HG02588 (cell line): ENCODE data around the gene ACTN1.

ENCODE experiments used
- ATAC-seq: cut with Tn5 transposase; IDR thresholded peaks from one replicate; pipeline ENCODE4 v1.9.1; 2021; ENCODE audit warnings: mild to moderate bottlenecking, moderate library complexity; ENCODE audit not compliant: unreplicated experiment

Gene ACTN1

GRCh38 chr14:68891851-68892660 is 87.0 kb downstream of the ACTN1 start:
- no peak for ATAC-seq

GRCh38 chr14:68890173-68890931 is 88.8 kb downstream of the ACTN1 start:
- no peak for ATAC-seq

- ATAC-seq: no peak
Observed at GRCh38 chr14:68888883-68889282, 90.2 kb downstream of the ACTN1 start.

- ATAC-seq: no peak
Observed at GRCh38 chr14:68888025-68888850, 90.9 kb downstream of the ACTN1 start.

GRCh38 chr14:68886109-68886434 is 93.0 kb downstream of the ACTN1 start:
- ATAC-seq: no peak

- no peak for ATAC-seq
Observed at GRCh38 chr14:68885226-68886108, 93.6 kb downstream of the ACTN1 start.

- no peak for ATAC-seq
Observed at GRCh38 chr14:68884031-68885030, 94.8 kb downstream of the ACTN1 start.

- no peak for ATAC-seq
Observed at GRCh38 chr14:68882235-68882634, 96.9 kb downstream of the ACTN1 start.

GRCh38 chr14:68881396-68881795 is 97.7 kb downstream of the ACTN1 start:
- ATAC-seq: no peak

GRCh38 chr14:68880581-68881105 is 98.5 kb downstream of the ACTN1 start:
- ATAC-seq: no peak

GRCh38 chr14:68879841-68880575 is 99.1 kb downstream of the ACTN1 start:
- ATAC-seq: no peak

GRCh38 chr14:68879321-68879781 is 99.8 kb downstream of the ACTN1 start:
- no peak for ATAC-seq

- ATAC-seq: no peak
Observed at GRCh38 chr14:68878908-68879307, 100.2 kb downstream of the ACTN1 start.

- no peak for ATAC-seq
Observed at GRCh38 chr14:68877993-68878575, 101.0 kb downstream of the ACTN1 start.

- no peak for ATAC-seq
Observed at GRCh38 chr14:68876976-68877375, 102.1 kb downstream of the ACTN1 start.

GRCh38 chr14:68874746-68875155 is 104.4 kb downstream of the ACTN1 start:
- ATAC-seq: no peak

- ATAC-seq: no peak
Observed at GRCh38 chr14:68873376-68873775, 105.7 kb downstream of the ACTN1 start.

- no peak for ATAC-seq
Observed at GRCh38 chr14:68871392-68871791, 107.7 kb downstream of the ACTN1 start.
